IgD-negative memory B cell (primary cell): Measurements from ENCODE around the gene NFE2. TPM values are rescaled to one million over a fixed set of nuclear protein-coding genes. Genes with fewer than 3 reads are reported as not detected.

ENCODE experiments used
- H3K27ac Mint-ChIP-seq, 3 donors: one replicate each; pipeline ENCODE4 v1.8.0; 2020 to 2022; ENCODE audit warnings: mild to moderate bottlenecking in 3 of 3, mixed read lengths in 3 of 3, moderate library complexity in 1 of 3
- H3K27me3 Mint-ChIP-seq: one replicate; pipeline ENCODE4 v1.8.0; 2021; ENCODE audit warnings: mixed read lengths
- H3K36me3 Mint-ChIP-seq: one replicate; pipeline ENCODE4 v1.8.0; 2020; ENCODE audit warnings: mild to moderate bottlenecking, mixed read lengths
- H3K4me1 Mint-ChIP-seq, 3 donors: one replicate each; pipeline ENCODE4 v1.8.0; 2020 to 2022; ENCODE audit warnings: mixed read lengths in 3 of 3, mild to moderate bottlenecking in 1 of 3
- H3K4me3 Mint-ChIP-seq, 4 donors: one replicate each; pipeline ENCODE4 v1.8.0; 2020 to 2022; ENCODE audit warnings: mild to moderate bottlenecking in 4 of 4, mixed read lengths in 4 of 4, moderate library complexity in 3 of 4
- H3K9me3 Mint-ChIP-seq, 3 donors: one replicate each; pipeline ENCODE4 v1.8.0; 2020 to 2021; ENCODE audit warnings: mixed read lengths in 3 of 3, mild to moderate bottlenecking in 1 of 3
- polyA plus RNA-seq: library from polyadenylated mRNA; unstranded; fragments of 300-500 nt; fragmentation: Illumina TruSeq; gene quantifications from one replicate; pipeline ENCODE4 v1.2.3, GENCODE V29; 2021

The NFE2 gene
- 0.44 TPM for polyA plus RNA-seq

DNA sequence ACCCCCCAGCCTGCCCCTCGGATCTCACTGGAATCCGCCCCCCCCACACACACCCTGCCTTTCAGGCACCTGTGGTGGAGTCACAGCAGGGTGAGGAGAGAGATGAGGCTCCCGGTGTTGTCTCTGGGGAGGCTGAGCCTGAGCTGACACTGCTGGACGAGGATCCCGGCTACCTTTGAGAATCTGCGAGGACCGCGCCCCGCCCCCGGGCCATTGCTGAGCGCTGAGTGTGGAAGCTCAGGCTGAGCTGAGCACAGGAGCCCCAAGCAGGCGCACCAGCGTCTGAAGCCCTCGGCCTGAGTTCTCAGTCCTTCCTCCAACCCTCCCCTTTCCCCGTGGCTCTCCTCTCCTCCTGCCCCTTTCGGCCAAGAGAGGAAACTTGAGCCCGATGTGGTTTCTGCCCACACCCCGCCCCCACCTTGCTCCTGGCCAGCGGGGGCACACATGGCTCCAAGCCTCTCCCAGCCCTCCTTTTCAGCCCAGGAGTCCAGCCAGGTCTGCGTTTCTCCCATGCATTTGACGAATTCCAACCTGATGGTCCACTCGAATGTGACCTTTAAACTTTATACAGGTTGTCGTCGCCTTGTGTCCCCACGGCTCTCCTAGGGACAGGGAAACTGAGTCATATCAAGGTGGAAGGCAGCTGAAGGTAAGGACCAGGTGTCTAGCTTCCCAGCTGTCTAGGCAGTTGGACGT lies at the start of gene NFE2:
TSS of gene NFE2 (minus strand) at position 284 of the 696 bp plus-strand sequence. CDS start 5,767 bp downstream, outside the sequence.
- H3K27ac Mint-ChIP-seq: no peak within 1 kb of the TSS
- peaks cover 27 to 29% (median 28%) of the 10 kb centered on the region in 3 donors for H3K4me1 Mint-ChIP-seq
- H3K36me3 Mint-ChIP-seq: no peaks in the 10 kb centered on the region
- no peaks in the 10 kb centered on the region for H3K9me3 Mint-ChIP-seq
- peak within 1 kb of the TSS in 3 of 4 donors; percentile 4 to 75 (median 67) for H3K4me3 Mint-ChIP-seq
- H3K27me3 Mint-ChIP-seq: peaks cover 53% of the 10 kb centered on the region

DNA sequence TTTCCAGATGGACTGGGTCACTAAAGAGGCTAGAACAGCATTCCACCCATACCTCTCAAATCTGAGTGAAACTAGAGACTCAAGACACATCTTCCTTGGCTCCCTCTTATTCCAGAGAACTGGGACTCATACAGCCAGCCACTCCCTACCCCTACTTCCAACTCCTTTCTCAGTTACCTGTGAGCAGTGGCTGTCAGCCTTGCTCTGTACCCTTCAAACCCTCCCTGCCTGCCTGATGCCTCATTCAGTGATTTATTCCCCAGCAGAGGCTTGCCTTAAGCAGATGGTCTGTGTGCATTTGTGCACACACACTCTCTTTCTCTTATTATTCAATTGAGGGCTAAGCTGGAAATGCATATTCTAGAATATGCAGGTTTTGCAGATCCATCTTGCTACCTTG lies 48.9 kb upstream of the NFE2 start:
- peaks cover 10% of the 10 kb centered on the region for H3K36me3 Mint-ChIP-seq
- peaks cover 0 to 14% (median 9%) of the 10 kb centered on the region in 3 donors for H3K4me1 Mint-ChIP-seq
- no peaks in the 10 kb centered on the region for H3K27me3 Mint-ChIP-seq
- no peak overlapping the region for H3K27ac Mint-ChIP-seq
- no peaks in the 10 kb centered on the region for H3K9me3 Mint-ChIP-seq
- no peak overlapping the region for H3K4me3 Mint-ChIP-seq

DNA sequence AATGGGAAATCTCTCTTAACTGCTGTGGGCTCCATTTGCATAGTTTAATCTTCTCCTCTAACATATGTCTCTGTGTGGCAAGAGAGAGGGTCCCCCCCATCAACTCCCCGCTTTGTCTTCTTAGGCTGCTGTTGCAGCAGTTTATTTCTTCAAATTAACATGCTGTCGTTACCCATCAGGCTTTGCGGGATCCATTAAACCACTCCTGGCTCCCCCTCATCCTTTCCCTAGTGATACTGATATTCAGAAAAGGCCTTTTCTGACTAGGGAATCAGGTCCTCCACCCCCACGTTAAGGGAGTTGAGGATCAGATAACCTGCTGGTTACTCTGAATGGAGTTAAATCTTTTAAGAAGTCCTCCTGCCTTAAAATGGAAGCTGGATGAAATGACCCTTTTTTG lies 48.2 kb upstream of the NFE2 start:
- H3K9me3 Mint-ChIP-seq: no peaks in the 10 kb centered on the region
- peaks cover 0 to 14% (median 9%) of the 10 kb centered on the region in 3 donors for H3K4me1 Mint-ChIP-seq
- H3K4me3 Mint-ChIP-seq: no peak overlapping the region
- H3K36me3 Mint-ChIP-seq: peaks cover 10% of the 10 kb centered on the region
- H3K27me3 Mint-ChIP-seq: no peaks in the 10 kb centered on the region
- H3K27ac Mint-ChIP-seq: no peak overlapping the region

DNA sequence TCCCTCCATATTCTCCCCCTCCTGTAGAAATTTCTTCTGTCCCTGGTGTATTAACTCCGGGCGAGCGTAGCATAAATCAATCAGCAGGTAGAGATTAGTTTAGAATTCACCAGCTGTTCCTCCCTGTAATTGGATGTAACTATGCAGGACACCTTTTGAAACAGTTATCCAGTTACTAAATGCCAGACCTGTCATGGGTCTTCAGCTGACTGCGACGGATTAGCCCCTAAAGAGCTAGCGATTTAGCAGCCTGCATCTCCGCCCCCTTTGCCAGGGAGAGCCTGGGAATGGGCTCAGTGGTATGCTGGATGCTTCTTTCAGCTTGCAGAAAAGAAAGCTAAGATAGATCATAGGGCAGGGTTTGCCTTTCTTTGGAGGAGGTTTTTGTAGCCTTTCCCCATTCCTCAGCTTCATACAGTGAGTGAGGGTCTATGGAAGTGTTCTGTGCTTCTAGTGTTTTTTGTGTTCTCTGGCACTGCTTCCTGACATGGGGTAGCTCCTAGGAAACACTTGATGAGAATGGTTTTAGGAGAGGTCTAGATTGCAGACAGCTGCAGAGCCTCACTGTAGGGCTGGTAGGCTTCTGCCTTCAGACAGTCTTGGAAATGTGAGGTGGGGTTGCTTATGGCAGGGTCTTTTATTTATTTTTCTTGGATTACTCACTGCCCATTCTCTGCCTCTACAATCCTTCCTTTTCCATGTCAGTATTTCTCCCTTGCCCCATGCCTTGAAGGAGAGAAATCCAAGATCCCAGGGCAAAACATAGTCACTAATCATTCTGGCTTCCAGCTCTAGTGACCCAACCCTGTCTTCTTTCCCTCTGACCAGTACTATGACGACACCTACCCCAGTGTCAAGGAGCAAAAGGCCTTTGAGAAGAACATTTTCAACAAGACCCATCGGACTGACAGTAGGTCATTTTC lies 40.8 kb upstream of the NFE2 start:
- Mint-ChIP-seq H3K27ac (no peak overlapping the region), H3K4me3 (no peak overlapping the region), H3K9me3 (no peaks in the 10 kb centered on the region), H3K4me1 (peaks cover 5 to 15% (median 5%) of the 10 kb centered on the region in 3 donors), H3K36me3 (peaks cover 6% of the 10 kb centered on the region), H3K27me3 (no peaks in the 10 kb centered on the region)

DNA sequence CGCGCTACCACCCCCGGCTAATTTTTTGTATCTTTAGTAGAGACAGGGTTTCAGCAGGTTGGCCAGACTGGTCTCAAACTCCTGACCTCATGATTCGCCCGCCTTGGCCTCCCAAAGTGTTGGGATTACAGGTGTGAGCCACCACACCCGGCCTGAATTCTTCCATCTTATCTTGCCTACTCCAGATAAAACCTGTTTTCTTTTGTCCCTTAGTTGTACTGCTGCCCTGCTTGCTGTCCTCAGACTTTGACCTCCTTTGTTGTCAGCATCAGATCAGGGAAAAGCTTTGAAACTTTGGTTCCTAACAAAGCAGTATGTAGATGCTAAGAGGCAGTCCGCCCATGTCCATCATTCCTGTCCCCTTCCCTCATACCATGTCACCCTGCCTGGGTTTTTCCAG lies 40.0 kb upstream of the NFE2 start:
- Mint-ChIP-seq H3K27ac (no peak overlapping the region), H3K27me3 (no peaks in the 10 kb centered on the region), H3K4me1 (peaks cover 5 to 15% (median 5%) of the 10 kb centered on the region in 3 donors), H3K9me3 (no peaks in the 10 kb centered on the region), H3K36me3 (peaks cover 6% of the 10 kb centered on the region), H3K4me3 (no peak overlapping the region)

DNA sequence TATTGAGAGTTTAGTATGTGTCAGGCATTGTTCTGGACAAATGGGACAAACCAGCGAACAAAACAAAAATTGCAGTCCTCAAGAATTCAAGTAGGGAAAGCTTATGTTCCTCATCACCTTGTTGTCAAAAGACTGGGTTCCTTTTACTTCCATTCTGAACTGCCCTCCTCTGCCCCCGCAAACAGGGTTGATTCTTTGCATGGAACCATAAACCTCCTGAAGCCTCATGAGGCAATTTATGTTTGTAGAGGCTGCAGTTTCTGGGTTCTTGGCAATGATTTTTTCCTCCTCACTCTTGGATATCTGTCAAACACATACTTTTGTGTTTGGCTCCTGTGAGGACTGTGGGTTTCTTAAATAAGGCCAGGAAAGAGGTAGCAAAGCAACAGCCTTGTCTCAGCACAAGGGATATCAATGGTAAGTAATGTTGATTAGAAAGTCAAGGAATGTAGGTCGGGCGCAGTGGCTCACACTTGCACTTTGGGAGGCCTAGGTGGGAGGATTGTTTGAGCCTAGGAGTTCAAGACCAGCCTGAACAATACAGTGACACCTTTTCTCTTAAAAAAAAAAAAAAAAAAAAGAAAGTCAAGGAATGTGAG lies 38.0 kb upstream of the NFE2 start:
- Mint-ChIP-seq H3K9me3 (no peaks in the 10 kb centered on the region), H3K27ac (no peak overlapping the region), H3K4me3 (no peak overlapping the region), H3K4me1 (peaks cover 2 to 9% (median 5%) of the 10 kb centered on the region in 3 donors), H3K27me3 (no peaks in the 10 kb centered on the region), H3K36me3 (peaks cover 6% of the 10 kb centered on the region)

DNA sequence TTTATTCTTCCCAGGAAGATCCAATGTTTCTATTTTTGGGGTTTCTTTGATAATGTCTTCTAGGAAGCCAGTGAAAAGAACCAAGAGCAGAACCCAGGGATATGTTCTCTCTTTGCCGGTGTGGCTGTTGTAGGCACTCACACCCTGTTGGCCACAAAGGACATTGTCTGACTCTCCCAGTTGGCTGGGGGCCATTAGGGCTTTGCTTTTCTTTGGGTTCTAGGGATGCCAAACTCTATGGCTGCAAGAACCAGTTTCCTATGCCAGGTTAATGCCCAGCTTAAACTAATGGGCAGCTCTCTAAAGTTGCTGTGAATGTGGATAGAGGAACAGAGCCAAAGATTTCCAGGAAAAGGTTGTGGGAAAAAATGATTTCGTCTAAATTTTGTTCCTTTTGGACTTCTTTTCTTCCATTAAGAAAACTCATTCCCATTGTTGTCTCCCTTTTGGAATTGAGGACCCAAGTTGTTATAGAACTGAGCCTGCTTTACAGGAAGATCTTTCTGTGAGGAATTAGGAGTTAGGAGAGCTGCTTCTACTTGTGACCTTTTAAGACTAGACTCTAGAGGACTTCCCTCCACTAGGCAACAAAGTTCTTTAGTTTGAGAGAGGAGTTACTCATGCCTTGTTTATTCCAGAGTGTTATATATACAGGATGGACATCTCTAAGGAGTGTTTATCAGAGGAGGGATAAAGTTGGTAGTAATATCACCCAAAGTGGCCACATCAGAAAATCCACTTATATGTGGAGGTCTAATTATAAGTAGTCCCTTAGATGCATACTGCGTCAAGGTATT lies 37.2 kb upstream of the NFE2 start:
- H3K27ac Mint-ChIP-seq: no peak overlapping the region
- no peaks in the 10 kb centered on the region for H3K9me3 Mint-ChIP-seq
- peaks cover 2 to 12% (median 5%) of the 10 kb centered on the region in 3 donors for H3K4me1 Mint-ChIP-seq
- H3K4me3 Mint-ChIP-seq: no peak overlapping the region
- peaks cover under 1% of the 10 kb centered on the region for H3K36me3 Mint-ChIP-seq
- H3K27me3 Mint-ChIP-seq: no peaks in the 10 kb centered on the region

DNA sequence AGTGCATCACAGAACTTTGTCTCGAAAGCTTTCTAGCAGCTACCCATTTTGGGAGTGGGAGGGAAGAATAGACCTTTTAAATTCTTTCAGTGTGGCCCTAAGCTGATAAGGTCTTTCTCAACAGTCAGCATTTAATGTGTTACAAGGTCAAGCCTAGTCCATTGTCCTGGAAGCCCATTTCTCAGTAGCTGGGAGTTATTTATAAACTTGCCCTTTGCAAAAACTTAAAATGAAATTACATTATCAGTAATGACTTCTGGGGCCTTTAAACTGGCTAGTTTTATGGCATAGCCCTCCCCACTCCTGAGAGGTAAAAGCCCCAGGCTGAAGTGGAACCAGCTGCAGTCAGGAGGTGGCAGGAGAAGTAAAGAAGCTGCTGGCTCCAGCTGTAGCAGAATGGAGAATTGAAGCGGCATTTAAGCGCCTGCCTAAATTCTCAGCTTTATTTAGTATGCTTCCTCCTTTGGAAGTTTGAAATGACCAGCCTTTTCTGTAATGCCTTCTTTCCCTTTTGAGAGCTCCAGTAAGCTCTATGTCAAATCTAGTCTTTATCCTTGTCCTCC lies 36.5 kb upstream of the NFE2 start:
- Mint-ChIP-seq H3K36me3 (no peaks in the 10 kb centered on the region), H3K9me3 (no peaks in the 10 kb centered on the region), H3K27ac (no peak overlapping the region), H3K4me3 (no peak overlapping the region), H3K27me3 (no peaks in the 10 kb centered on the region), H3K4me1 (peaks cover 2 to 12% (median 5%) of the 10 kb centered on the region in 3 donors)

DNA sequence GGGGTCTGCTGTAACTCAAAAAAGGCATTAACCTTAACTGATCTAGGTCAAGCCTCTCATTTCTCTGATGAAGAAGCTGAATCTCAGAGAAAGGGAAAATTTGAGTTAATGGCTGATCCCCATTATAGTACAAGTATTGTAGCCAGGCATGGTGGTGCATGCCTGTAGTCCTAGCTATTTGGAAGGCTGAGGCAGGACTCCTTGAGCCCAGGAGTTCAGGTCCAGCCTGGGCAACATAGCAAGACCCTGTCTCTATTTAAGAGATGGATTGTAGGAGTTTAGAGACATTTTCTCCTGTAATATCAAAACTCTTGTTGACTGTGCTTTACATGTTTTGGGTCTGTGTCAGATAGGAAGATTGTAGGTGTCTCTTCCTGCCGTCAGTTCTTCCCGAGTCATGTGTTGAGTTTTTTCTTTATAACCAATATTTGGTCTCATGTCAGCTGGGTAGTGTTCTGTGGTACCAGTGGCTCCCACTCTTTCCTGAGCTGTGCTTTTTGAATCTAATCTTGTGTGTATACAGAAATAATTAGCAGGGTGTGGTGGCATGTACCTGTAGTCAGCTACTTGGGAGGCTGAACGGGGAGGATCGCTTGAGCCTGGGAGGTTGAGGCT lies 32.7 kb upstream of the NFE2 start:
- Mint-ChIP-seq H3K9me3 (no peaks in the 10 kb centered on the region), H3K27me3 (no peaks in the 10 kb centered on the region), H3K4me1 (peaks cover 5 to 24% (median 7%) of the 10 kb centered on the region in 3 donors), H3K27ac (no peak overlapping the region), H3K36me3 (no peaks in the 10 kb centered on the region), H3K4me3 (no peak overlapping the region)

DNA sequence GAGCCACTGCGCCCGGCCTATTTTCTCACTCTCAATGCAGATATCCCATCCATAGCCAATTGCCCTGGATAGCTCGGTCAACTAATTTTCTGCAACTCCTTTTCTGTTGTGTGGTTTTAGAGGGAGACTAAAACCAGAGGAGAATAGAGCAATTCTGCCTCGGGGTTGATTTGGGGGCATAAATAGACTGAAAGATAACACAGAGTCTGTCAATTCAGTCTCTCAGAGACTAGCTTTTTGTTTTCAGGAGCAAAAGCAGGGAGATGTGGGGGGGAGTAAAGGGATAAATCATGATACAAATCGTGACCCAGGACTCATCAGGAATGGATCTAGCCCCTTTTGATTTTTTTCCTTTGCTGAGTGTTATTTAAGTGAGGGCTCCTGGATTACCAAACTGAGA lies 30.6 kb upstream of the NFE2 start:
- peaks cover 5 to 25% (median 9%) of the 10 kb centered on the region in 3 donors for H3K4me1 Mint-ChIP-seq
- no peak overlapping the region for H3K27ac Mint-ChIP-seq
- H3K9me3 Mint-ChIP-seq: no peaks in the 10 kb centered on the region
- no peaks in the 10 kb centered on the region for H3K36me3 Mint-ChIP-seq
- no peak overlapping the region for H3K4me3 Mint-ChIP-seq
- no peaks in the 10 kb centered on the region for H3K27me3 Mint-ChIP-seq

DNA sequence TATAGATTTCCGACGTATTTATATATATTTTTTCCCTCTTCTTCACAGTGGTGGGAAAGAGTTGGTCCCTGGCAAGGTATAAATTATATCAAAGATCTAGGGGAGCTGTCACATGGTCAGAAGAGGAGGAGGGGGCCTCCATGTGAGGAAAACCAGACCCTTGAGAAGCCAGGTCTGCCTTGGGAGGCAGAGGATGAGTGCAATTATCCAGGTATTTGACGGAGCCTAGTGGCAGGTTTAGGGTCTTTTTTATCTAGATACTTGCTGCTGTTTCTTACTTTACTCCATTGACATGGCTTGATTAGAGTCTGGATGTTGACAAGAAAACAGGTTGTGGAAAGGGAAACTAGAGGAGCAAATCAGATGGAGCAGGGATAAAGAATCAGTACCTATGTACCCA lies 29.6 kb upstream of the NFE2 start:
- H3K27ac Mint-ChIP-seq: no peak overlapping the region
- H3K4me3 Mint-ChIP-seq: no peak overlapping the region
- H3K4me1 Mint-ChIP-seq: peaks cover 9 to 25% (median 10%) of the 10 kb centered on the region in 3 donors
- H3K36me3 Mint-ChIP-seq: no peaks in the 10 kb centered on the region
- H3K27me3 Mint-ChIP-seq: no peaks in the 10 kb centered on the region
- H3K9me3 Mint-ChIP-seq: no peaks in the 10 kb centered on the region

DNA sequence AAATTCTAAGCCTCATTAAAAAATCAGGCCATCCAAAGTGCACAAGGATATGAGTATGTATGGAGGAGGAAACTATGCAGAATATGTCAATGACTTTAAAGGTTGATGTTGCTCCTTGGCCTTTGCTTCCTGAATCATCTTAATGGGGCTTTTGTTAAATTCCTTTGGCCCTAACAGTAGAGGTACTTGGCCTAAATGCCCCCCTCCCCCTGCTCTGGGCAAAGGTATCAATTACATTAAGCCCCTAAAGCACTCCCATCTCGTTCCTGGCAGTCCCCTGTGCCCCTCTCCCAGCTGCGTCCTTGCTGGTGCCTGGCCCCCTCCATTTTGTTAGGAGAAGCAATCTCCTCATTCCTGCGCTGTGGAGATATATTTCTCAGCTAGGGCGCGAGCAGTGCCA lies 28.9 kb upstream of the NFE2 start:
- peak overlapping the region in 1 of 3 donors; percentile 31 for H3K27ac Mint-ChIP-seq
- H3K4me1 Mint-ChIP-seq: peaks cover 14 to 31% (median 16%) of the 10 kb centered on the region in 3 donors
- H3K27me3 Mint-ChIP-seq: no peaks in the 10 kb centered on the region
- H3K4me3 Mint-ChIP-seq: peak overlapping the region in 1 of 4 donors; percentile 37
- no peaks in the 10 kb centered on the region for H3K9me3 Mint-ChIP-seq
- peaks cover 1% of the 10 kb centered on the region for H3K36me3 Mint-ChIP-seq

DNA sequence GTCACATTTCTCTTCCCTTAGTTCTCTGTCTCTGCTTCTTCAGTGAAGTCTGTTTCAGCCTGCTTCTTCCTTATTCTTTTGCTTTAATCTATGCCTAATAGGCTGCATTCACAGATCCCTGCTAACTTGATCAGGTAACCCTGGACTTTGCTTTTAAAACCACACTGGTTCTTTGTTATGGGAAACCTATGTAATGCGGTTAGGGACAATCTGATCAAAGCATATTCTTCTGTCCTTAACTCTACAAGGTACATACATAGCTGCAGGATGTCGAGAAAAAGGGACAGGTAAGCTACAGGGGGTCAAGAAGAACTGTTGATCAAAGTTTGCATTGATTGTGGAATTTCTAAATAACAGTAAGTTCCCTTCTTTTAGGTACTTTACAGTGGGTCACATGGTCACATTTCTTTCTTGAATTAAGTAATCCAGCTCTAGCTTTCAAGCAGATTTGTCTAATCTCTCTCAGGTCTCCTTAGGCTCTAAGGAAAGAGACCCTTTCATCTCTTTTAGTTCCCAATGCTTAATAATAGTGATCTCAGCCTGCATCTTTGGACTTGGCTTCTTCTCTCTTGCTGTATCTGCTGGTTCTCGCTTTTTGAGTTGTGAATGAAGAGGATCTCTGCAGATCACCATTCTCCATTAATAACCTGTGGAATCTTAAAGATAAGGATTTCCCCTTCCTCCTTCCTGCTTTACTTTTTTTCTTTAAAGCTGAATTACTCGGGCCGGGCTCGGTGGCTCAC lies 28.0 kb upstream of the NFE2 start:
- H3K27me3 Mint-ChIP-seq: no peaks in the 10 kb centered on the region
- H3K36me3 Mint-ChIP-seq: peaks cover 1% of the 10 kb centered on the region
- H3K4me1 Mint-ChIP-seq: peaks cover 18 to 33% (median 18%) of the 10 kb centered on the region in 3 donors
- H3K9me3 Mint-ChIP-seq: no peaks in the 10 kb centered on the region
- peak overlapping the region in 1 of 4 donors; percentile 37 for H3K4me3 Mint-ChIP-seq
- H3K27ac Mint-ChIP-seq: peak overlapping the region in 2 of 3 donors; percentile 22 to 31
